Kidney capillary endothelial cell (primary cell): ENCODE measurements around the gene ARHGAP4.

Experiments used
- DNase-seq: peaks from one replicate; pipeline ENCODE4 v3.0.0-alpha.2; 2018; ENCODE audit warnings: low spot score

The ARHGAP4 gene

DNA sequence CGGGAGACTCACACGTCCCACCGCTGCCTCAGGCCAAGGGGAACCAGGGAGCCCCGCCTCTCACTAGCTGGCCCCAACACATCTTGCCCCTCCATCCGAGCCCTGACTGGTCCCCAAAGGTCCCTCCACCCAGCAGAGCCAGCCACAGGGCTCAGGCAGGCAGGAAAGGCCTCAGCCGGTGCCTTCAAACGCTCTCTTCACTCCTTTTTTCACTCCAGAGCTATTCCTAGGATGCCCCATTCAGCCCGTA is 1.5 kb upstream of the ARHGAP4 start:
- no peak for DNase-seq

DNA sequence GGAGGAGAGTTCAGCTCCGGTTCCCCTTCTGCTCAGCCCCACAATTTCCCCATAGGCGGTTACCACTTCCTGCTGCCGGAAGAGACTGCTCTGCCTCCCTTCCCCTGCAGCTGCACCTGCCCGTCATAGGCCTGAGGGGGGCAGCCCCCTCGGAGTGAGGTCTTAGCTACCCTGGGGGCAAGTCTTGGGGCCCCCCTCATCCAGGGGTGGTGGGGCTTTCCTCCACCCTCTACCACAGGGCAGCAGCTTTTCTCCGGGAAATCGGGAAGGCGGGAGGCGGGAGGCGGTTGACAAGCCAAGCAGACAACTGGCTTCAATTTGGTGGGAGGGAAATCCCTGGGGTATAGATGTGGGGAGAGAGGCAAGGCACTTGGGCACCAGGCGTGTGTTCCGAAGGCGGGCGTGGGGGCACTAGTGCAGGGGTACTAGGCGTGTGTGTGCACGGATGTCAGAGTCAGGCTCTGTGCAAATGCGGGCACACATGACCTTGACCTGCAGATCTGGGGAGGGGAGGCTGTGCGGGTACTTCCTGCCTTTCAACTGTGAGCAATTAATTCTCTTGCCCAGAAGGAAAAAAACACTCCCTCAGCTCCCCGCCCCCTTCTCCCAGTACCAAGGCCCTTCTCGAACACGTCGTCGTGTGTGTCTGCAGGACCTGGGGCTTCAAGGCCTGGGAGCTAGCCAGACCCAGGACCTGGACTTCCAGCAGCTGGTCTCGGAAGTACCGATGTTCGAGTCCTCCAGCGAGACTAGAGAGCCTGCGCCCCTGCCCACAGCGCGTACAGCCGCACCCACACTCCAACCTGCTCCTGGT is 1.0 kb upstream of the ARHGAP4 start:
- peak; percentile 32 for DNase-seq

DNA sequence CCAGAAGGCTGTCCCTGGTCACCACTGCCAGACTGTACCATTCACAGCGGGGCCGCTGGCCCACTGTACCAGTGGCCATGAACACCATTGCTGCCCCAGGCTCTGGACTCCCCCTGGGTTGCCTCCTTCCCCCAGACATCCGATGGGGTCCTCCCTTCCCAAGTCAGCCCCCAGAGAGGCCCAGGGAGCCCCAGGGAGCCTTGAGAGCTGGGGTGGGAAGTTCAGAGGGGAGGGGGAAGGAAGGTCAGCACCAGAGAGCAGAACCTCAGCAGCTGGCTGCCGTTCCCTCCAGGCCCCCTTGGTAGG is 441 bp upstream of the ARHGAP4 start:
- DNase-seq = no peak

DNA sequence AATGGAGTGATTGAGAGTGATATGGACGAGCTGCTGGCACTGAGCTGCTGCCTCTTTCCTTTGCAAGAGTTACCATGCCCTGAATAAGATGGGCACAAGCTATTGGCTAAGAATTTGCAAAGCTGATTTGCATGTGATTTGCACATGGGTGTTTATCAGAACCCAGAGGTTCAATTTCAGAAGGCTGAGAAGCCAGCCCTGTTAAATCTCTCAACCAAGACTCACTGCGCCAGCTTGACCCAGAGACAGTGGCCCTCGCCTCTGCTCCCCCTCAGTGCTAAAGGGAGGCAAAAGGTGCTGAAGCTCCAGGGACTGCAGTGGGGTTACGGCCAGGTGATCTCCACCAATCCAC is 701 bp downstream of the ARHGAP4 start:
- DNase-seq = no peak

DNA sequence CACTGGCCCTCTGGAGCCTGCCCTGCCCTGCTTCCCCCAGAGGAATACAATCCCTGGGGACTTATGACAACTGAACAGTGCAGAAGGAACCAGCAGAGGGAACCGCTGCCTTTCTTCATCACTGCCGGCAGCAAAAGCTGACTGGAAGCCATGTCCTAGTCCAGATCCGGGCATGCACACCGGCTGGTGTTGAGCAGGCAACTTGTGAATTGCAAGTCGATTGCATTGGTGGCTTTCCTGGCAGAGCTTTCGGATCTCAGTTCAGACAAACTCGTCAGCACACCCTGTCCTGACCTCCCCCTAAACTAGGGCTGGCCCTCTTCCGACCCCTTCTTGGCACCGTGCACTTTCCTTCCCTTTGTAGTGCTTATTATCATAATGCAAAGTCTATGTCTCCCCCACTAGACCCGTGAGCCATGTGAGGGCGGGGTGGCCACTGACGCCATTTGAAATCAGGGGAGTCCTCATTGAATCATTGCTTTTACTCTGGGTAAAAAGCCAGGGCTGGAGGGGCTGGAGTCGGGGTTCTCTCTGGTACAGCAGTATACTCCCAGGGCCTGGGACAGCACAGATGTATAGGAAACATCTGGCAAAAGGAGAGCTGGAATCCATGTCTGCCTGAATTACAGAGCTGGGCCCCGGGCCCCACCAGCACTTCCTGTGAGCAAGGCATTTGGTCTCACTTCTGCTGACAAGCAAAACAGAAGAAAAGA is 1.8 kb downstream of the ARHGAP4 start:
- peak; percentile 36 for DNase-seq

DNA sequence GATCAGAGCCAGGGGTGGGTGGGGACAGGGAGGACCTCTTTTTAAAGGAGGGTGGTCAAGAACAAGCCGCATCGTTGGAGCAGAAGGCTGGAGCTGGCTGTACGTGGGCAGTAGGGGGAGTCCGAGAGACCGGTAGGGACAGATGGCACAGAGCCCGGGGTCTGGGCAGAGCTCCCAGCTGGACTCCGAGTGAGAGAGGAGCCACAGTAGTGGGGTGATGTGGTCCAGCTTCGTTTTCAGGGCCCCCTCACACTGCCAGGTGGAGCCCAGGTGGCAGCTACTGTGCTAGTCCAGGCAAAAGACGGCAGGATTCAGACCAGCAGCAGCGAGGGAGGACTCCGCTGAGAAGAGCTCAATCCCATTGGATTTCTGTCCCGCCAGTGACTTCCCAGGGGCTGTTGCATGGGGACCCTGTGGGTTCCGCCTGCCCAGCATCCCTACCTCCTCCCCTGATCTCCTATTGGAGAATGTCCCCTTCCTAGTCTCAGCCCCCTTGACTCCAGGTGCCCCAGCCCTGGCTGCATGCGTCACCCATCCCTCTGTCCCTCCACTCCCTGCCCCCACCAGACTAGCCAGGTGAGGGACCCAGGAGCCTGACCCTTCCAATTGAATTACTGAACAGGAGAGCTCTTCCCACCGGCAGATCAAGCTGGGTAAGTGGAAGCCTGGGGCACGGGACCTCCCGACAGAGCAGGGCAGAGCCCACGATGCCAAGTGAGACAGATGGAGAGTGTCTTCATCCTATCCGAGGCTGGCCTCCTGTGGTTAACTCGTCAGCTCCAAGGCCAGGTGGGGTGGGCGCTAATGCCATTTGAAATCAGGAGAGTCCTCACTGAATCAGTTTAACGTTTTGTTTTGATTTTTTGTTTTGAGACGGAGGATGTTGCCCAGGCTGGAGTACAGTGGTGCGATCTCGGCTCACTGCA is 2.9 kb downstream of the ARHGAP4 start:
- DNase-seq = peak; percentile 26

DNA sequence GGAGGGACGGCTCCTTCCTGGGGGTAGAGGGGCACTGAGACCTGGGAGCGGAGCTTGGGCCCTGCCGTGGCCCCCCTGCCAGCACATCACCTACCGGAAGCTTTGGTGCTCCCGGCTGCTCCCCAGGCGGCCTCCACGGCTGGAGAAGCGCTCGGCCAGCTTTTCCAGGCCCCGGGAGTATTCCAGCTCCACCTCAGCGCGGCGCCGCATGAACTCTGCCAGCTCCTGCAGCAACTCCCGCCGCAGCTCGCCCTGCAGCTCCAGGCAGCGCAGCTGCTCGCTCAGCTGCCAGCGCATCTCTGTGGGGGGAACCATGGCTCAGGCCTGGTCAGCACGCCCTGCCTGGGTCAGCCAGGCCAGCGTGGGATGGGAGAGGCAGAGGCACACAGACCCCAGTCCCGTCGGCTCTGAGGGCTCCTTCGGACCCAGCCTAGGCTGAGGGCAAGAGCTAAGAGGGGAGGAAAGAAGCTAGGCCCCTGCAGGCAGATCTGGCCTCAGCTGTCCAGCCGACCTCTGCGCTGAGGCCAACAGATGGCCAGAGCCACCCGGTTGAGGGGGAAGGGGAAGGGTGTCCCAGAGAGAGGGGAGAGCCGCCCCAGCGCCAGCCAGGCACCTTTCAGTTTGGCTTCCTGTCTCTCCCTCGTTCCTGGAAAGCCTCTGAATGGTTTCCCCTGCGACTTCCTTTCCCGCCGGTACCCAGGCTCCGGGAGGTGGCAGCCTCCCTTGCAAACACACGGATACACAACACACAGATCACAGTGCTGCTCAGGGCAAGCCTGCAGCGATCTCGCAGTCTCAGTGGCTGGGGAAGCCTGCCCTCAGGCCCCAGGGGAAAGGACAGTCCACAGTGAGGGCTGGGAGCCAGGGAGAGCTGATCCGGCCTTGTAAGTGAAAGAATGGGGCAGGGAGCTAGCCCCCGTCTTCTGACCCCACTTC is 4.3 kb downstream of the ARHGAP4 start:
- DNase-seq = peak; percentile 54

DNA sequence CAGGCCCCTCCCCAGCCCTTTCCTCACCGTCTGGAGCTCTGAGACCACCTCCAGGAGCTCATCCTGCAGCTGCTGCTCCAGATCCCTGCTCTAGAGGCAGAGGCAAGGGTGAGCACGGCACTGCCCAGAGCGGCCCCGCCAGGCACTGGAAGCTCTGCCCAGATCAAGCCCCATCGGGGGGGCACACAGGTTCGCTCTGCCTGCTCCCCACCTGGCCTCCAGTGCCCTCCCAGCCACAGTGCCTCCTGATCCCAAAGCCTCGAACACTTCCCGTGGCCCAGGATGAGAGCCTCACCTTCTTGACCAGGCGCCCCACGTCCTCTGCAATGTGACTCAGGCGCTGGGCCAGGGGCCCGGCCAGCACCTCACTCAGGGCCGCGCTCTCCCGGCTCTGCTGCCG is 5.0 kb downstream of the ARHGAP4 start:
- DNase-seq = no peak

DNA sequence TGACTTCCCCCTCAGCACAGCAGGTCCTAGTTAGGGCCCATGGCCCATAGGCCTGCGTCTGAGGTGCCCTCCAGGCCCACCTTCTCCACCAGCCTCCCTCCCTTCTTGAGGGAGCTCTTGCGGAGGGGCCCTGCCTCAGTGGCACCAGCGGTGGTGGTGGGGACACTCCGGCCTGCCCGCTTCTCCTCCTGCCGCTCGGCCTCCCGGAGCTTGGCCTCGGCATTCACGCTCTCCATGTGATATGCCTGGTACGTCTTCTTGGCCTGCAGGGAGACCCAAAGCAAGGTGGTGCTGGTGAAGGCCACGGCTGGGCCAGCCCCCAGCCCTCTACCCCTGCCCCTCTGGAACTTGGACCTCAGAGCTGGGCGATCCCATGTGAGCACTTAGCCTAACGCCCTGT is 5.5 kb downstream of the ARHGAP4 start:
- no peak for DNase-seq

DNA sequence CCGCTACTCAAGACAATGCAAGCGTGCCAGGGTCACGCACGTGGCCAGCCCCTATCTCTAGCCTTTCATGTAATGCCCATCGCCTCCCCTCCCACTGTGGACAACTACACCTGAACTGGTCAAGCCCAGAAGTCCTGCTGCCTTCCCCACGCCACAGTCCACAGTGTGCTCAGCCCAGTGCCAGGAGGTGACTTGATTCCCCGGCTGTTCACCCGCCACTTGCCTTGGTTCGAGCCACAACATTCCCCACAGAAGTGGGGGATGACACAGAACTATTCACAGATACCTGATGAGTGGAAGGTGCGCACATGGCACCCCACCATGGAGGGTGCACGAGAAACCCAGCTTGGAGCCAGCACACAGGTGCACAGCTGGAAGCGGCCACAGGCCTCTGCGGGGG is 6.8 kb downstream of the ARHGAP4 start:
- no peak for DNase-seq

DNA sequence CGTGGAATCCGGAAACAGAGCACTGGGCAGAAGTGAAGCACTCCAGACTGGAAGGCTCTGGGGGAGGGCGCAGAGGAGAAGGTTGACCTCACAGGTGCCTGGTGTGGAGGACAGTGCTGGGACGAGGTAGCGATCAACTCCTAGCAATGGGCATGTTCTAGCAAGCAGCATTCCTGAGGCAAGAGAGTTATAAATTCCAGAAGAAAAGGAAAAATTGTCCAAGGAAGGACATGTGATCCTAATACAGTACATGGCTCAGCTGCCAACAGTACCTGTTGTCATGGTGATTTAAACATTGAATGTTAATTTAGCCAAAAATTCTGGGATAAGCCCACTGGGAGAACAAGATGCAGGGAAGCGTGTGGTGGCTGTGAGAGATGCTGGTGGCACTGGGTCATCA is 8.2 kb downstream of the ARHGAP4 start:
- DNase-seq = no peak

DNA sequence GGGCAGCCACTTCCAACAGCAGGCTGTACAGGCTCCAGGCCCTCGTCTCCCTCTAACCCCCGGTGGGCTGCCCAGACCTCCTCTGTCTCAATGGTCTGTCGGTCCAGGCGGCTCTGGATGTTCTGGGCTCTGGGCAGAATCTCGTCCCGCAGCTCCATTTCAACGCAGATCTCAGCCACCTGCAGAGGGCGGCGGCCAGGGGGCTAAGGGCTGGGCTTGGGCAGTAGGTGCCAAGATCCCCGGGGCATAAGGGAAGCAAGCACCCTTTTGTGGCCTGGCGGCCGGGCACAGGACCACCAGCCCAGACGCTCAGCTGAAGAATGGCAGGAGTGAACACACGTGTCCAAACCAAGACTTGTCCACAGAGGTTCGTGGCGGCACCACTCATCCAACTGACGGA is 12.4 kb downstream of the ARHGAP4 start:
- no peak for DNase-seq

DNA sequence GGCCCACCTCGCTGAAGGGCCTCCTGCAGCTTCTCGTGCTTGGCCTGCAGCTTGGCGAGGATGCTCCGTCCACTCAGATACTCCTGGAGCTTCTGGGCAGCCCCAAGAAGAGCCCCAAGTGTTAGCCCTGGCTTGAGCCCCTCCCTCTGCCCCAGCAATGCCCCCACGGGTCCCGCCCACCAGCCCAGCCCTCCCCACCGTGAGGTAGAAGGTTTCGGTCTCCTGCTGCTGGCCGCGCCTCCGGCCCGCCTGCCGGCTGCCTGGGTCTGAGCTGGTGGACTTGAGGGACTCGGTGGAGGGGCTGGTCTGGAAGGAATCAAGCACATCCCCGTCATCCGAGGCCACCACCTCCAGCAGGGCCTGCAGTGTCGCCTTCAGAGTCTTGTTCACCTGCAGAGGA is 12.9 kb downstream of the ARHGAP4 start:
- DNase-seq = no peak

DNA sequence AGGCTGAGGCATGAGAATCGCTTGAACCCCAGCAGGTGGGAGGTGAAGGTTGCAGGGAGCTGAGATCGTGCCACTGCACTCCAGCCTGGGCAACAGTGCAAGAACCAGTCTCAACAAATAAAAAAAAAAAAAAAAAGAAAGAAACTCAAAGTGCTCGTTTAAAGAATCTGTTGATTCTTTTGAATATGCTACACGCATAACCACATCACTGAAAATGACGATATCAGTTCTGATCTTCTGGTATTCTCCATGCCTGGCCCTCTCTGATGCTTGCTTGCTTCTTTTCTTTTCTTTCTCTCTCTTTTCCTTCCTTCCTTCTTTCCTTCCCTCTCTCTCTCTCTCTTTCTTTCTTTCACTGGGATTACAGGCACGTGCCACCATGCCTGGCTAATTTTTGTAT is 14.3 kb downstream of the ARHGAP4 start:
- no peak for DNase-seq

DNA sequence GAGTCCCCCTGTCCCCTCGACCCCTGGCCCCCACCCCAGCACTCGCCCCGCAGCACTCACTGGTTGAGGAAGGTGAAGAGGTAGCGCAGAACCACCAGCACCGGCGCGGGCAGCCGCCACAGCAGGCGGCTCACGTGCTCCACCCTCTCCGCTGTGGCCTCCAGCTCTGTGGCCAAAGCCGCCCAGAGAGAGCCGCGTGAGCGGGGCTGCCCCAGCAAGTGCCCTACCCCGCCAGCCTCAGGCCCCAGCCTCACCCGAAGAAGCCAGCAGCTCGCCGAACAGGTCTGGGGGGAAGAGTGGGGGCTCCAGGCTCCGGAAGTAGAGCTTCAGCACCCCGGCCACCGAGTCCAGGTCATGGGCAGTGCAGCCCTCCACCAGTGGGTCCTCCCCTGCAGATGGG is 15.6 kb downstream of the ARHGAP4 start:
- DNase-seq = no peak

DNA sequence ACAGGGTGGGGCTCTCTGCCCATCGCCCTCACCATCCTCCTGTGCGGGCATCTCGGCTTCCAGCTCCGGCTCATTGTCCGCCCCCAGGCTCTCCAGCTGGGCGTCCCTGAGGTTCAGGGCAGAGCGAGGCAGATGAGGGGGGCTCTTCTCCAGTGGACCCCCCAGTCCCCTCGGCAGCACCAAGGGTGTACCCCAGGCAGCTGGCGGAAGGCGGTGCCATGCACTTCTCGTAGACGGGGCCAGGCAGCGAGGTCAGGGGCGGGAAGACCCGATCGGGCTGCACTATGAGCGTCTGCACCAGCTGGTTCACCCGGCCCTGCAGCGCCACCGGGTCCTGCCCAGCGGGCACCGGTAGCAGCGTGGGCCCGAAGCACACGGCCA is 16.1 kb downstream of the ARHGAP4 start:
- DNase-seq = no peak

DNA sequence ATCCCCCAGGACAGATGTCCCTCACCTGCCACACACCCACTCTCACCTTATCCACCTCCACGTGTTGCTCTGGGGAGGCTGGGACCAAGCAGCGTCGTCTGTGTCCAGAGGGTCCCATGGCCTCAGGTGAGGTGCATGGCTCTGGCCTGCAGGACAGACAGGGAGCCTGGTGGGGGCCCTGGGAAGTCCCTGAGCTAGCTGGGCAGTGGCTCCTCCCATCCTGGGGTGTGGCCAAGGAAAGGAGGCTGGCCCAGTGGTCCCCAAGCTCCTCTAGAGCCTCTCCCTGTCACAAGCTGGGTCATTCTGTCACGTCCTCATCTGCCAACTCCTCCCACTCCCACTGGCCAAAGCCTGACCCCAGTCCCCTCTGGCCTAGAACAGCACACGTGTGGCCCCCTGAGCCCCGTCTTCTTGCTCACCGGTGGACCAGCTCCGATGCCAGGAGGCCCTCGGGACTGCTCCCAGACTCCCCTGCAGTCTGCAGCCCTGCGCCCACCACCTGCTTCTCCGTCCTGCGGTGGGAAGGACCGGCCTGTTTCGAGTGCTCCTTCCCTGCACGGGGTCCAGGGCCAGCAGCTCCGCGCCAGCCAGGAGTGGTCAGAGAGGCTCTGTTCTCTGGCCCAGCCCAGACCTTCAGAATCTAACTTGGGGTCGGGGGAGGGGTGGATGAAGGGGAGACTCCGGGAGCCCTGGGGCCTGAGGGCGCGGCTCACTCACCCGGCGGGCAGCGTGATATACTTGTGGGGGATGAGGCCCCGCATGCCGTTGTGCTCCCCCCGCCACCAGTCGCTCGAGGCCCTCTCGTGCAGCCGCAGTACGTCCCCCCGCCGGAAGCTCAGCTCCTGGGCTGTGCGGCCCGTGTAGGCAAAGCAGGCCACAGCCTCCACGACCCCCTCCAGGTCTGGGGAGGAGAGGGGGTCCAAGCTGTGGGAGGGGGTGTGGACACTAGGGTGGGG is 16.8 kb downstream of the ARHGAP4 start:
- no peak for DNase-seq

DNA sequence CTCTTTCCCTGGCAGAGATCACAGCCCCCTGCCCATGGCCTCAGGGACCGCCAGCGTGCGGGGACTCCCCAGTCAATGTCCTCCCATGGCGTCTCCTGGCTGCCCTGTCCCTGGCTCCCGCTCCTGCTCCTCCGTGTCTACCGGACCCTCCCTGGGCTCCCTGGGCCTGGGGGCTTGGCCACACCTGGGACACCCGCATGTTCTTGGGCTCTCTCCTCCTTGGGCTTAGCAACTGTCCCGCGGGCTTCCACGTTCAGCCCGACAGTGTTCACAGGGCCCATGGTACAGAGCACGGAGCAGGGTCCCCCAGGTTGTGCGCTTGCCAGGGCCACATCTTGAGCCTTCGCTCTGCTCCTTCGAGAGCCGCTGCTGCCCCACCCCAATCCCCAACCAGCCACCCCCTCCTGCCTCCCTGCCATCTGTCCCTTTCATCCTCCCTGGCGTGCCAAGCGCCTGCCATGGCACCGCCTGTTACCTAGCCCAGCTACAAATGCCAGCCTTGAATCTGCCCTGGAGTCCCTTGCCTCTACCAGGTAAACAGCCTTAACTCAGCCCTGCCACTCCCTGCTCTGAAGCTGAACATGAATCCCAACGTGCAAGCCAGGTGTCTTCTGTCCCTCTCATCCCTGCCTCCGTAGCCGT is 17.7 kb downstream of the ARHGAP4 start:
- DNase-seq = no peak

DNA sequence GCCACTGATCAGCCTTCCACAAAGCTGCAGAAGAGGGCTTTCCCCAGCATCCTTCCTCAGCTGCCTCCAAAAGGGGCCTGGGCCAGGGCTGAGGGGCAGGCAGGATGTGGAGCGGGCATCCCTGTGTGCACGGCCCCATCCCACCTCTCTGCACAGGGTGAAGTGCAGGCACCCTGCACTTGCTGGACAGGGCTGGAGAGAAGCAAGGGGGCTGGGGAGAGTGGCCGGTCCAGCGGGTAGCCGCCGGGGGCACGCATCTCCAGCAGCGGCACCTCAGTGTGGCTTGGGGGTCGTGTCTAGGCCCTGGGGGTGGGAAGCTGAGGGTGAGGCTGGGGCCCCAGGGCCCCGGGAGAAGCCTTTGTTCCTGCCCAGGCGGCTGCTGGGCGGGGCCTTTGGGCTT is 18.6 kb downstream of the ARHGAP4 start:
- DNase-seq = no peak

DNA sequence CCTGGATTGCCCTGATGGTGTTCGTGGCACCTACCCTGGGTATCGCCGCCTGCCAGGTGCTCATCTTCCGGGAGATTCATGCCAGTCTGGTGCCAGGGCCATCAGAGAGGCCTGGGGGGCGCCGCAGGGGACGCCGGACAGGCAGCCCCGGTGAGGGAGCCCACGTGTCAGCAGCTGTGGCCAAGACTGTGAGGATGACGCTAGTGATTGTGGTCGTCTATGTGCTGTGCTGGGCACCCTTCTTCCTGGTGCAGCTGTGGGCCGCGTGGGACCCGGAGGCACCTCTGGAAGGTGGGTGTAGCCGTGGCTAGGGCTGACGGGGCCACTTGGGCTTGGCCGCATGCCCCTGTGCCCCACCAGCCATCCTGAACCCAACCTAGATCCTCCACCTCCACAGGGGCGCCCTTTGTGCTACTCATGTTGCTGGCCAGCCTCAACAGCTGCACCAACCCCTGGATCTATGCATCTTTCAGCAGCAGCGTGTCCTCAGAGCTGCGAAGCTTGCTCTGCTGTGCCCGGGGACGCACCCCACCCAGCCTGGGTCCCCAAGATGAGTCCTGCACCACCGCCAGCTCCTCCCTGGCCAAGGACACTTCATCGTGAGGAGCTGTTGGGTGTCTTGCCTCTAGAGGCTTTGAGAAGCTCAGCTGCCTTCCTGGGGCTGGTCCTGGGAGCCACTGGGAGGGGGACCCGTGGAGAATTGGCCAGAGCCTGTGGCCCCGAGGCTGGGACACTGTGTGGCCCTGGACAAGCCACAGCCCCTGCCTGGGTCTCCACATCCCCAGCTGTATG is 19.7 kb downstream of the ARHGAP4 start:
- DNase-seq = no peak
